HG03095 (cell line): ENCODE data around the gene TMEM108.

ENCODE experiments used
- ATAC-seq: cut with Tn5 transposase; IDR thresholded peaks from one replicate; pipeline ENCODE4 v1.9.1; 2021; ENCODE audit warnings: moderate library complexity; ENCODE audit not compliant: unreplicated experiment

Gene TMEM108

GRCh38 chr3:133301731-133302130 lies 263.5 kb downstream of the TMEM108 start:
- no peak for ATAC-seq

- no peak for ATAC-seq
These were observed 265.2 kb downstream of the TMEM108 start for GRCh38 chr3:133303430-133303829.

GRCh38 chr3:133317866-133318265 lies 279.7 kb downstream of the TMEM108 start:
- no peak for ATAC-seq

- ATAC-seq: no peak
These were observed 290.2 kb downstream of the TMEM108 start for GRCh38 chr3:133328373-133328772.

- ATAC-seq: no peak
These were observed 291.4 kb downstream of the TMEM108 start for GRCh38 chr3:133329626-133330025.

GRCh38 chr3:133330065-133330464 lies 291.9 kb downstream of the TMEM108 start:
- no peak for ATAC-seq

- ATAC-seq: no peak
These were observed 292.3 kb downstream of the TMEM108 start for GRCh38 chr3:133330522-133330921.

- ATAC-seq: no peak
These were observed 316.5 kb downstream of the TMEM108 start for GRCh38 chr3:133354721-133355120.

- ATAC-seq: no peak
These were observed 322.3 kb downstream of the TMEM108 start for GRCh38 chr3:133360476-133360875.

- ATAC-seq: no peak
These were observed 322.8 kb downstream of the TMEM108 start for GRCh38 chr3:133361011-133361410.

GRCh38 chr3:133361435-133361834 lies 323.2 kb downstream of the TMEM108 start:
- ATAC-seq: no peak

GRCh38 chr3:133362539-133362938 lies 324.3 kb downstream of the TMEM108 start:
- no peak for ATAC-seq

- no peak for ATAC-seq
These were observed 326.5 kb downstream of the TMEM108 start for GRCh38 chr3:133364704-133365103.

- no peak for ATAC-seq
These were observed 328.7 kb downstream of the TMEM108 start for GRCh38 chr3:133366921-133367320.

GRCh38 chr3:133367403-133367802 lies 329.2 kb downstream of the TMEM108 start:
- no peak for ATAC-seq

GRCh38 chr3:133367956-133368355 lies 329.8 kb downstream of the TMEM108 start:
- no peak for ATAC-seq

- ATAC-seq: no peak
These were observed 330.3 kb downstream of the TMEM108 start for GRCh38 chr3:133368371-133369067.

GRCh38 chr3:133369068-133369440 lies 330.9 kb downstream of the TMEM108 start:
- no peak for ATAC-seq

- no peak for ATAC-seq
These were observed 333.0 kb downstream of the TMEM108 start for GRCh38 chr3:133371181-133371580.

GRCh38 chr3:133371676-133372075 lies 333.5 kb downstream of the TMEM108 start:
- no peak for ATAC-seq

GRCh38 chr3:133374708-133375402 lies 336.7 kb downstream of the TMEM108 start:
- no peak for ATAC-seq

GRCh38 chr3:133375403-133375745 lies 337.2 kb downstream of the TMEM108 start:
- no peak for ATAC-seq

- no peak for ATAC-seq
These were observed 338.6 kb downstream of the TMEM108 start for GRCh38 chr3:133376810-133377209.
